SK-MEL-5 (cell line): ENCODE results near the gene SYNGAP1. TPM values are rescaled to one million over a fixed set of nuclear protein-coding genes. Genes with fewer than 3 reads are reported as not detected.
"Not testable (repeated sequence)": the region's sequence is repeated elsewhere in the genome, so short reads cannot be mapped to it uniquely, and the experiment has no call there.

Source experiments
- DNase-seq: peaks from one replicate; pipeline ENCODE4 v3.0.0-alpha.2; 2016; ENCODE audit warnings: low read depth, low spot score
- in situ Hi-C: cut with HindIII; loops from 2 replicates; pipeline ENCODE4 v1.10.0; 2016; ENCODE audit warnings: low sequenced_read_pairs, high pct_unique_total_duplicates, low pct_unique_long_range_greater_than_20kb
- total RNA-seq: library from RNA; depleted of rRNA; stranded (reverse); fragments of >200 nt; shearing (Covaris generic); gene quantifications from 2 replicates; pipeline ENCODE4 v1.2.3, GENCODE V29; 2014

Gene SYNGAP1
- total RNA-seq, 1 experiment from 2014 or later = 0.85 TPM

DNA sequence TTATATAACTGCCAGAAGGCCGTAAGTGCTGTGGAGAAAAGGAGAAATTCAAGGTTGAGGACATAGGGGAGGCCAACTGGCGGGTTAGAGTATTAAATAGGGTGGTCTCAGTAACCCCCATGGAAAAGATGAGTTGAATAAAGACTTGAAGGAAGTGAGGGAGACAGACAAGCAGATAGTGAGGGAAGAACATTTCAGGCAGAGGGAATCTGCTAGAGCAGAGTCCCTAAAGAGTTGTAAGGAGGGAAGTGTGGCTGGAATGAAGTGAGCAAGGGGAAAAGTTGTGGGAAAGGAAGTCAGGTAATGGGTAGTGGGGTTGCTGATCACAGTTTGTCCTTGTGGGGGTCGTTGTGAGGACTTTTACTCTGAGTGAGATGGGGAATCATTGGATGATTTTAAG is 26.9 kb upstream of the SYNGAP1 start:
- in situ Hi-C loops = no loop called here
- DNase-seq = no peak

DNA sequence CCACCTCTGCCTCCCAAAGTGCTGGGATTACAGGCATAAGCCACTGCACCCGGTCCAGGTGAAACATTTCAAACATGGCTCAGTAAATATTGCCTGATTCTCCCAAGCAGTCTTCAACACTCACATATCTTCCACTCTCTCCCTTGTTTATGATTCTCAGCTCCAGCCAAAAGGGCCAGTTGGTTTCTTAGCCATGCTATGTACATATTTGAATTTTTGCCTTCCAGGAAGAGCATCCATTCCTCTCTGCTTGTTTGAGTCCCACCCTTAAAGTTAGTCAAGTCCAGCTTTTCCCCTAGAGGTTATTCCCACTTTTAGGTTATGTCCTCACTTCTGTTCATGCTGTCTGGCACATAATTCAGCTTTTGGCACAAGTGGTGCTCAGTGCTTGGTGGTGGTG is 22.3 kb upstream of the SYNGAP1 start:
- in situ Hi-C loops = no loop called here
- no peak for DNase-seq

DNA sequence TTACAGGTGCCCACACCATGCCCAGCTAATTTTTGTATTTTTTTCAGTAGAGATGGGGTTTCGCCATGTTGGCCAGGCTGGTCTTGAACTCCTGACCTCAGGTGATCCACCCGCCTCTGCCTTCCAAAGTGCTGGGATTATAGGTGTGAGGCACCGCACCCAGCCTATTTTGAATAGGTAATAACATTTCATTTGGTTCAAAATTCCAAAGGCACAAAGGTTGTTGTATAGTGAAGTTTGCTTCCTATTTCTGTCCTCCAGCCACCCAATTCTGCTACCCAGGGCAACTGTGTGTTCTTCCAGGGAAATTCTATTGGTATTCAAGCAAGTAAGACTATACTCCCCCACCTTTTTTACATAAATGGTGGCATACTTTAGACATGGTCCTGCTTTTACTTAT is 21.3 kb upstream of the SYNGAP1 start:
- DNase-seq, in situ Hi-C loops: not testable (repeated sequence)

DNA sequence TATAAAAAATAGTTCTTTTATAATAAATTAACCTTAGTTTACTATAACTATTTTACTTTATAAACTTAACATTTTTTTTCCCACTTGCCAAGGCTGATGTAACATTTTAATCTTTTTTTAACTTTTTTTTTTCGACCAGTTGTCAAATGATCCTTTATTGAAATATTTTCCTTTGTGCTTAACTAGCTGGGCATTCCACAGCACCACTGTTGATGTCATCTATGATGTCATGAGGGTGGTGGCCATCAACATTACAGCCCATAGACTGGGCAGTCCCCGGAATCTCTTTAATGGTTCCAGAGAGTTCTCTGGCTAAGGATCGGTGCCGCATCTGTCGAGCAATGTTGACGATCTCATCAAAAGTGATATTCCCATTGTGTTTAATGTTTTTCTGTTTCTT is 20.0 kb upstream of the SYNGAP1 start:
- DNase-seq, in situ Hi-C loops: not testable (repeated sequence)

GRCh38 chr6:33404884-33405283 is 15.0 kb upstream of the SYNGAP1 start:
- in situ Hi-C loops = no loop called here
- DNase-seq = no peak

GRCh38 chr6:33405386-33405940 is 14.4 kb upstream of the SYNGAP1 start:
- no peak for DNase-seq
- in situ Hi-C loops = no loop called here

DNA sequence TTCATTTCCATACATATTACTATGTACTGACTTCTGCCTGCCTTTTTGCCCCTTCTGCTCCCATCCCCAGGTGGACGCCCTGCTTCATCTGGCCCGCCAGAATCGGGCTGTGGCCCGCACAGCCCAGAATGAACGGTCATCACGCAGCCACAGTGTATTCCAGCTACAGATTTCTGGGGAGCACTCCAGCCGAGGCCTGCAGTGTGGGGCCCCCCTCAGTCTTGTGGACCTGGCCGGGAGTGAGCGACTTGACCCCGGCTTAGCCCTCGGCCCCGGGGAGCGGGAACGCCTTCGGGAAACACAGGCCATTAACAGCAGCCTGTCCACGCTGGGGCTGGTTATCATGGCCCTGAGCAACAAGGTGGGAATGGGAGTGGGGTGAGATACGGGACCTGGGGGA is 13.7 kb upstream of the SYNGAP1 start:
- no peak for DNase-seq
- in situ Hi-C loops = no loop called here

DNA sequence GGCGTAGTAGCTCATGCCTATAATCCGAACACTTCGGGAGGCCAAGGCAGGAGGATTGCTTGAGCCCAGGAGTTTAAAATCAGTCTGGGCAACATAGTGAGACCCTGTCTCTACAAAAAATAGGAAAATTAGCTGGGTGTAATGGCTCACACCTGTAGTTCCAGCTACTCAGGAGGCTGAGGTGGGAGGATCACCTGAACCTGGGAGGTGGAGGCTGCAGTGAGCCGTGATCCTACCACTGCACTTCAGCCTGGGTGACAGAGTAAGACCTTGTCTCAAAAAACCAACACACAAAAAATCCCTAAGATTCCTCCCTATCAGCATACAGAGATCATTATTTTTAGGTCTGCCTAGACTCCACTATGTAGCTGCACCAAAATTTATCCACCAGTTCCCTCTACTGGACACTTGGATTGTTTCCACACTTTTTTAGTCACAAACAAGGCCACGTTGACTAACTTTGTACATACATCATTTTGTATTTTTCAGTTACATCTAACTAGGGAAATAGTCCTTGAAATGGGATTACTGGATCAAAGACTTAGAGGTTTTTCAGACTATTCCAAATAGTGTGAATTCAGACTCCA is 12.6 kb upstream of the SYNGAP1 start:
- peak; percentile 67 for DNase-seq
- in situ Hi-C loops = no loop called here

DNA sequence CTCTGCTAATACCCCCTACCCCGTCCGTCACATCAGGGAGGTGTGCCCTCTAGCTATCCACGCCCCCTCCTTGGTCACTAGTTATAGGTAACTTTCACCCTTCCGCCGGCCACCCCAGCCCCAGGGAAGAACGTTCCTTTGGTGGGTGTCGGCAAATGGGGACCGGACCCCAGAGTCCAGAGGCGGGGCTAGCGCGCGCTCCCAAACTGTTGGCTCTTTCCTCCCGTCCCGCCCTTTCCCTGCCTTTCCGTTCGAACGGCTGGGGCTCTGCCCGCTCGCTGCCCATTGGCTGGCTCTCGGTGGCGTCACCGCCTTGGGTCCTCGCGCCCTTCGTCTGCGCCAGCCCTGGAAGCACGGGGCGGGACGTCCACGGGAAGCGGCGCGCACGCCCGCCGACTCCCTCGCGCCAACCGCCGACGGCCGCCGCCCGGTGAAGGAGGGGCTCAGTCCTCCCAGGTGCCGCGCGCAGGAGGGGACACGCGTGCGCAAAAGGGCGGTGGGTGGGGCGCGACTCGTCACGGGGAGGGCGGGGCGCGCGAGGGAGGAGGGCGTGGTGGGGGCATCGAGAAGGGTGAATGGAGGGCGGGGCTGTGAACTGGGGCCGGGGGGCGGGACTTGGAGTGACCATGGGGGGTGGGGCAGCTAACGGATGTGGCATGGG is 9.7 kb upstream of the SYNGAP1 start:
- in situ Hi-C loops = no loop called here
- DNase-seq = peak; percentile 96

DNA sequence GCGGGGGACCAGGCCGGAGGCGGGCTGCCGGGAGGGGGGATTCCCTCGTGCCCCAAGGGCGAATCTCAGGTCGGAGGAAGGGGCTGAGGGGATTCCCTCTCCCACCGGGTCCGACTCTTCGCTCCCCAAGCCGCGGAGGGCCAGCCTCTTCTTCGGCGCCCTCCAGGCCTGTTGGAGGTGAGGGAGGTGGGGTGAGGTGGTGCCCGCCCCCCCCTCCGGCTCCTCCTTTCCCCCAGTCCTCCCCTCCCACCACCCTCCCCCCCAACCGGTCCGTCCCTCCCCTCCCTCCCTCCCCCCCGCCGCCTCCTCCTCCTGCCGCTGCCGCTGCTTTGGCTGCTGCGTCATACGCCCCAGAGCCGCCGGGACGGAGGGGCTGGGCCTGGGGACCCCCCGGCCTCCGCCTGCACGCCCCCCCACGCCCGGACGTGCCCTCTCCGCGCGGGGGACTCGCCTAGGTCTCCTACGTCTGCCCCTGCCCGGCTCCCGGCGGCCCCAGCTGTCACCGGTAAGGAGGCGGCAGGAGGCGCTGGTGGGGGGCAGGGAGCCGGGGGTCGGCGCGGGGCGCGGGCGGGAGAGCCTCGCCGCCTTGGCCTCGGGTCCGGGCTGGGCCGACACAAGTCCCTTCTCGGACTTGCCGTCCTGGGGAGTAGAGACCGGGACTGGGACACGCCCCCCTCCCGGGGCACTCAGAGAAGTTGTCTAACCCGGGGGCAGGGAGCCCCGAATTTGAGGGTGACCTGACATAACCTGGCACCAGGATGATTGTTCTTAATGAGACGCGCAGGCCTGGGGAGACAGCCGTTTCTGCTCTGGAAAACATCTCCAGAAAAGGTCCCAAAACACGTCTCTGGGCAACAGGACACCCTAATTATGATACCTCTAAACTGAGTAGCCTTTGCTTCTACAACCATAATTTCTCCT is 8.9 kb upstream of the SYNGAP1 start, which contains the start of gene PHF1:
TSS of gene PHF1 (plus strand) at position 304 of the 921 bp plus-strand sequence. CDS start 1,250 bp downstream, outside the sequence.
- peak; percentile 69 for DNase-seq
- in situ Hi-C loops = no loop called here

- no peak for DNase-seq
- in situ Hi-C loops = no loop called here
Observed at GRCh38 chr6:33411632-33412005, 8.2 kb upstream of the SYNGAP1 start.

DNA sequence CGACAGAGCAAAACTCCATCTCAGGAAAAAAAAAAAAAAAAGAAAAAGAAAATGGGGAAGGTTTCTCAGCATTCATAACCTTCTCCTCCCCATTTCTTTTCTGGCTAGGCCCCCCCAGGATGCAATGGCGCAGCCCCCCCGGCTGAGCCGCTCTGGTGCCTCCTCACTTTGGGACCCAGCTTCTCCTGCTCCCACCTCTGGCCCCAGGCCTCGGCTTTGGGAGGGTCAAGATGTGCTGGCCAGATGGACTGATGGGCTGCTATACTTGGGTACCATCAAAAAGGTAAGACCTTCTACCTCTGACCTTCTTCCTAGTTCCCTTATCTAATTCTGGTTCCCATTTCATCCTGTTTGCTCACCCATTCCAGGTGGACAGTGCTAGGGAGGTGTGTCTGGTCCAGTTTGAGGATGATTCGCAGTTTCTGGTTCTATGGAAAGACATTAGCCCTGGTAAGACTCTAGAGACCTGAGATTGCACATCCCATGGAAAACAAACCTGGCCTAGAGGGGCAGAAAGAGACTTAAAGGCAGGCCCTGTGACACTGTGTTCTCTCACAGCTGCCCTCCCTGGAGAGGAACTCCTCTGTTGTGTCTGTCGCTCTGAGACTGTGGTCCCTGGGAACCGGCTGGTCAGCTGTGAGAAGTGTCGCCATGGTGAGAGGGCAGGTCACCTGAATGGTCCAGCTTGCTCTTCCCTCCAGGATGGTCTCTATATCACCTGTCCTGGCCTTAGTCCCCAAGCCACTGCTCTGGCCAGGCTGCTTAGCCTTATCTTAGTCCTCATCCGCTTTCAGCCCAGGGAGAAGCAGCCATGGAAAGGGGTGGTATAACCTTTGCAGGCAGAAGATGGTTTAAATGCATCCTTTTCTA is 7.5 kb upstream of the SYNGAP1 start:
- DNase-seq = no peak
- in situ Hi-C loops = no loop called here

- no peak for DNase-seq
- in situ Hi-C loops = no loop called here
Observed at GRCh38 chr6:33413241-33414120, 6.4 kb upstream of the SYNGAP1 start.

- in situ Hi-C loops = no loop called here
- DNase-seq = peak; percentile 51
Observed at GRCh38 chr6:33414592-33415271, 5.1 kb upstream of the SYNGAP1 start.

DNA sequence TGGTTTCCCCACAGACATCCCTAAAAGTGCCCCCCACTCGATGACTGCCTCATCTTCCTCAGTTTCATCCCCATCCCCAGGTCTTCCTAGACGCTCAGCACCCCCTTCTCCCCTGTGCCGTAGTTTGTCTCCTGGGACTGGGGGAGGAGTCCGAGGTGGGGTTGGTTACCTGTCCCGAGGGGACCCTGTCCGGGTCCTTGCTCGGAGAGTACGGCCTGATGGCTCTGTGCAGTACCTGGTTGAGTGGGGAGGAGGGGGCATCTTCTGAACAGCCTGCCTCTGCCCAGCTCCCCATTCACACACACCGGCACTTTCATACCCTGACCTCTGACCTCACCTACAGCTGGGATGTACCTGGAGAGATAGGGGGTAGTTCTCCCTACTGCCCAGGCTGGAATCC is 4.0 kb upstream of the SYNGAP1 start:
- in situ Hi-C loops = no loop called here
- DNase-seq = no peak
